Lung (tissue), 12 donors: ENCODE data around the gene ARMH1. TPM values are rescaled to one million over a fixed set of nuclear protein-coding genes. Genes with fewer than 3 reads are reported as not detected.

Source experiments
- ATAC-seq: fragments of 200-7000 bp; cut with Tn5 transposase; one replicate; pipeline ENCODE4 v1.9.1; 2020; ENCODE audit warnings: moderate number of reproducible peaks; ENCODE audit not compliant: insufficient read depth, low FRiP score
- DNase-seq, 3 donors: peaks; one replicate each; pipeline ENCODE4 v3.0.0-alpha.2; 2013 to 2017
- H3K27ac ChIP-seq, 2 donors: one replicate each; pipeline ENCODE4 v1.5.1; 2013; ENCODE audit warnings: mild to moderate bottlenecking in 2 of 2, moderate library complexity in 2 of 2, control low read depth in 1 of 2, inconsistent platforms in 1 of 2, low read depth in 1 of 2, low read length in 1 of 2
- H3K27me3 ChIP-seq, 3 donors: one replicate each; pipeline ENCODE4 v1.5.1; 2013; ENCODE audit warnings: low read length in 2 of 3; ENCODE audit not compliant: control insufficient read depth in 3 of 3, insufficient read depth in 3 of 3
- H3K36me3 ChIP-seq, 4 donors: one replicate each; pipeline ENCODE4 v1.5.1; 2013; ENCODE audit warnings: low read length in 4 of 4, mild to moderate bottlenecking in 1 of 4, moderate library complexity in 1 of 4; ENCODE audit not compliant: control insufficient read depth in 4 of 4, insufficient read depth in 4 of 4
- H3K4me1 ChIP-seq, 5 donors: one replicate each; pipeline ENCODE4 v1.5.1; 2013; ENCODE audit warnings: low read length in 5 of 5, mild to moderate bottlenecking in 2 of 5, moderate library complexity in 1 of 5; ENCODE audit not compliant: control insufficient read depth in 5 of 5, insufficient read depth in 5 of 5
- H3K4me3 ChIP-seq: one replicate; pipeline ENCODE4 v1.5.1; 2013; ENCODE audit warnings: mild to moderate bottlenecking, control low read depth, moderate library complexity
- H3K9ac ChIP-seq, 2 donors: one replicate each; pipeline ENCODE4 v1.5.1; 2013; ENCODE audit warnings: low read length in 2 of 2, control low read depth in 1 of 2; ENCODE audit not compliant: insufficient read depth in 1 of 2
- H3K9me3 ChIP-seq, 4 donors: one replicate each; pipeline ENCODE4 v1.5.1; 2013; ENCODE audit warnings: low read length in 3 of 4, mild to moderate bottlenecking in 1 of 4, moderate library complexity in 1 of 4; ENCODE audit not compliant: control insufficient read depth in 4 of 4, insufficient read depth in 3 of 4
- WGBS, 2 donors: extraction: QIAGEN DNeasy Blood & Tissue Kit; methylation state at CpG; one replicate each; pipeline ENCODE4 v1.1.7; 2013; 5-methylcytosine and 5-hydroxymethylcytosine counted together
- polyA plus RNA-seq, 2 donors: library from polyadenylated mRNA; stranded (reverse); fragments of 200-250 nt; gene quantifications; one replicate each; pipeline ENCODE4 v1.2.1, GENCODE V29; 2013
- total RNA-seq, 2 donors: library from RNA; depleted of rRNA in 1 of 2; stranded (reverse); fragments of >200 nt in 1 of 2; gene quantifications; one replicate each; pipeline ENCODE4 v1.2.1, GENCODE V29; 2014 to 2021
- TF ChIP-seq, protein P1 (sequence below): IDR thresholded peaks from 2 replicates; pipeline ENCODE4 v1.5.1; 2012; ENCODE audit warnings: mild to moderate bottlenecking; ENCODE audit errors: control extremely low read depth, extremely low read depth
- donor health status: control.
- donor health status: control.
- donor health status: Bipolar disorder and iron deficiency.
- donor health status: healthy.
- donor health status: DM: yes; HTN: yes; CAD: no.

The ARMH1 gene
- total and polyA plus RNA-seq, 4 donors, result 9.7 to 35.3 (median 21.4) TPM

DNA sequence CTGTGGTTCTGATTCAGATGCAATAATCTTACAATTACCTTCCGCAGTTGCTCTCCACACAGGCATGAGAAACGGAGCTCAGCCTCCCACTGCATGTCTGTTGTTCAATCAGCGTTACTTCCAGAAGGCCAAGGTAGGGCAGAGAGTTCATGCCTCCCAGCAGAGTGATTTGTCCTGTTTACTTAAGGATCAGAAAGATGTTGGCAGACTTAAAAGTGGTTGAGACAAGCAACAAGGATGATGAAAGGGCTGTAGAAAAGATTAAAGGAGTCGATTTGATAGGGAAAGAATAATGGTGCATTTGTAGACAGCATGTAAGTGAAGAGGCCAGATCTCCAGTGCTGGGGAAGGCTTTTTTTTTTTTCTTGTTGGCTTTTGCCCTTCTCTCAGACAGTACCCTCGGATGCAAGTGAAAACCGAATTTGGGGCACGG is 26.6 kb downstream of the ARMH1 start:
- H3K9ac ChIP-seq, result no peak overlapping the region
- ATAC-seq (no peak), DNase-seq (no peak)
- TF ChIP-seq, protein P1, sequence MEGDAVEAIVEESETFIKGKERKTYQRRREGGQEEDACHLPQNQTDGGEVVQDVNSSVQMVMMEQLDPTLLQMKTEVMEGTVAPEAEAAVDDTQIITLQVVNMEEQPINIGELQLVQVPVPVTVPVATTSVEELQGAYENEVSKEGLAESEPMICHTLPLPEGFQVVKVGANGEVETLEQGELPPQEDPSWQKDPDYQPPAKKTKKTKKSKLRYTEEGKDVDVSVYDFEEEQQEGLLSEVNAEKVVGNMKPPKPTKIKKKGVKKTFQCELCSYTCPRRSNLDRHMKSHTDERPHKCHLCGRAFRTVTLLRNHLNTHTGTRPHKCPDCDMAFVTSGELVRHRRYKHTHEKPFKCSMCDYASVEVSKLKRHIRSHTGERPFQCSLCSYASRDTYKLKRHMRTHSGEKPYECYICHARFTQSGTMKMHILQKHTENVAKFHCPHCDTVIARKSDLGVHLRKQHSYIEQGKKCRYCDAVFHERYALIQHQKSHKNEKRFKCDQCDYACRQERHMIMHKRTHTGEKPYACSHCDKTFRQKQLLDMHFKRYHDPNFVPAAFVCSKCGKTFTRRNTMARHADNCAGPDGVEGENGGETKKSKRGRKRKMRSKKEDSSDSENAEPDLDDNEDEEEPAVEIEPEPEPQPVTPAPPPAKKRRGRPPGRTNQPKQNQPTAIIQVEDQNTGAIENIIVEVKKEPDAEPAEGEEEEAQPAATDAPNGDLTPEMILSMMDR, result no peak
- peaks cover 0 to 3% (median 0%) of the 10 kb centered on the region in 4 donors for H3K9me3 ChIP-seq
- WGBS, 2 donors, result 70 to 81% methylated on average over 7 of the region's 7 CpGs
- no peaks in the 10 kb centered on the region for H3K27me3 ChIP-seq
- peaks cover 0 to 4% (median 0%) of the 10 kb centered on the region in 5 donors for H3K4me1 ChIP-seq
- H3K27ac ChIP-seq, result no peak overlapping the region
- H3K36me3 ChIP-seq, result no peaks in the 10 kb centered on the region
- H3K4me3 ChIP-seq, result no peak overlapping the region

DNA sequence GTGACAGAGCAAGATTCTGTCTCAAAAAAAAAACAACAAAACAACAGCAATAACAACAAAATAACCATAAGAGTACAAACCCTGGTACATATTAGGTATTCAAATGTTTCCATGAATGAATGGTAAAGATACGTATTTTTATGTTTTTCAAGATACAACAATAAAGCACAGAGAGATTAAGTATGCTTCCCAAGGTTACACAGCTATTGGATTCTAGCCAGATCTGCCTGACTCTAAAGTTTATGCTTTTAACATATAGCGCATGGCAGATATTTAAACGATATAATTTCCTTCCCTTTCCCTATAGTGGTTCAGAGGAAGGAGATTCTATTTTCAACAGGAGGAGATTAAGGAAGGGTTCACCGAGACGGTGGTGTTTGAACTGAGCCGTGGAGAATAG is 31.0 kb downstream of the ARMH1 start:
- TF ChIP-seq, protein P1, result no peak
- no peak for ATAC-seq
- H3K4me1 ChIP-seq, result peaks cover 0 to 4% (median 1%) of the 10 kb centered on the region in 5 donors
- peaks cover 0 to 3% (median 0%) of the 10 kb centered on the region in 4 donors for H3K9me3 ChIP-seq
- no peak for DNase-seq
- no peaks in the 10 kb centered on the region for H3K36me3 ChIP-seq
- H3K4me3 ChIP-seq, result no peak overlapping the region
- no peaks in the 10 kb centered on the region for H3K27me3 ChIP-seq
- H3K27ac ChIP-seq, result no peak overlapping the region
- H3K9ac ChIP-seq, result no peak overlapping the region
- 69 to 74% methylated on average over 6 of the region's 6 CpGs for WGBS, 2 donors

DNA sequence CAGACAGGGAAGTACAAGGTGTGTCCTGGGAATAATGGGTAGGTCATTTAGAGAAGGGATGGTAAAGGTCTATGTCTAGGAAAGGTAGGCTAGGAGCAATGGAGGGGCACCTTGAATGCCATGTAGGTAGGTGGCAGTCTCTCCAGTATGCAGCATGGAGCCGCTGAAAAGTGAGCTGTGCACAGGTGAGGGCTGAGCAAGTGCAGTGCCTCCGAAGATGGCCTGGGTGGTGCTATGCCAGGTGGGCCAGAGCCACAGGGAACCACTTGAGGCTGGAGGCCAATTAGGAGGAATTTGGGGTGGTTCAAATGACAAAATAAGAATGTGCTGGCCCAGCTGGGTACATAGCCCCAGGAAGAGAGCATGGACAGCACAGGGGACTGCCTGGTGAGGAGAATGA is 31.4 kb downstream of the ARMH1 start:
- no peak for ATAC-seq
- TF ChIP-seq, protein P1, result no peak
- Histone ChIP-seq H3K27ac (no peak overlapping the region), H3K36me3 (no peaks in the 10 kb centered on the region), H3K9me3 (peaks cover 0 to 3% (median 0%) of the 10 kb centered on the region in 4 donors), H3K4me1 (peaks cover 0 to 4% (median 1%) of the 10 kb centered on the region in 5 donors), H3K4me3 (no peak overlapping the region), H3K9ac (no peak overlapping the region), H3K27me3 (no peaks in the 10 kb centered on the region)
- 87 to 93% methylated on average over 2 of the region's 2 CpGs for WGBS, 2 donors
- no peak for DNase-seq
